ENCODE data around the gene METTL16. TPM values are rescaled to one million over a fixed set of nuclear protein-coding genes. Genes with fewer than 3 reads are reported as not detected.

METTL16 gene
- total and polyA plus RNA-seq, 2 of the 4 experiments (the other 2 are of a cell fraction): 11.8 to 15.4 TPM

- Histone ChIP-seq H3K9me1 (ENCODE audit: insufficient read depth, low read length) (peaks cover 9% of the 10 kb centered on the region), H3K4ac (ENCODE audit: low read depth, low read length) (no peak overlapping the region), H3K4me2 (ENCODE audit: low read depth, low read length) (no peak overlapping the region), H4K8ac (ENCODE audit: low read depth in 2 of 2, low read length in 2 of 2) (no peak overlapping the region), H2AK9ac (replicated peaks; ENCODE audit: low read depth, low read length, poor library complexity) (no peak overlapping the region), H3K36me3 (ENCODE audit: control insufficient read depth, insufficient read depth, low read length) (peaks cover 3% of the 10 kb centered on the region; the same call in 1 of the 2 replicates), H3K4me3 (ENCODE audit: insufficient read depth, low read depth, low read length) (no peak overlapping the region), H2BK15ac (ENCODE audit: low read depth, low read length) (no peak overlapping the region), H3K9me3 (ENCODE audit: control insufficient read depth, insufficient read depth, low read length) (no peaks in the 10 kb centered on the region), H4K91ac (ENCODE audit: insufficient read depth, low read depth, low read length) (no peak overlapping the region), H4K5ac (ENCODE audit: low read depth, low read length) (no peak overlapping the region), H3K27ac (ENCODE audit: insufficient read depth, low read length) (no peak overlapping the region), H3K79me1 (ENCODE audit: low read depth in 1 of 2, low read length in 2 of 2) (peaks cover 3 to 19% of the 10 kb centered on the region in 2 experiments; a peak in 2 of 4 replicates), H3K9ac (ENCODE audit: low read depth, low read length) (no peak overlapping the region), H2BK120ac (ENCODE audit: low read depth, low read length) (no peak overlapping the region), H3K56ac (ENCODE audit: extremely low read depth, insufficient read depth, low read length) (no peak overlapping the region), H2BK20ac (ENCODE audit: low read depth, low read length) (no peak overlapping the region), H3K18ac (ENCODE audit: low read depth, low read length) (no peak overlapping the region), H2BK5ac (ENCODE audit: low read depth, low read length, poor library complexity, severe bottlenecking) (no peak overlapping the region), H4K20me1 (ENCODE audit: insufficient read depth, low read length) (no peaks in the 10 kb centered on the region), H3K23ac (ENCODE audit: low read depth, low read length) (no peak overlapping the region), H3K4me1 (ENCODE audit: control insufficient read depth, insufficient read depth, low read length) (peaks cover 3% of the 10 kb centered on the region; the same call in 1 of the 2 replicates), H3K14ac (replicated peaks; ENCODE audit: low read depth, low read length) (no peak overlapping the region), H3K27me3 (ENCODE audit: control insufficient read depth, insufficient read depth, low read length) (no peaks in the 10 kb centered on the region), H2AK5ac (ENCODE audit: low read depth, low read length) (no peak overlapping the region), H2AFZ (replicated peaks; ENCODE audit: low read length, poor library complexity) (no peak overlapping the region)
- DNase-seq: peak; percentile 42
- ChIA-PET POLR2A (ENCODE audit: unreplicated experiment) (no interaction called here), CTCF (interaction anchor here (0.6 to 1.4 kb wide), 3 partner anchors 36 to 1343 kb away, joined by 3 to 4 read pairs (median 3); no protein-coding TSS in a partner anchor)
- no CpG with 5 or more reads among the region's 6 CpGs for WGBS, 2 experiments (ENCODE audit: extremely low coverage in 2 of 2, insufficient read length in 1 of 2)
- intact Hi-C loops (cut with micrococcal nuclease) (loop anchor here (10.0 kb wide), 1 partner anchor 143 kb away; the partner anchor contains the start of gene PAFAH1B1), in situ Hi-C loops (cut with MboI; ENCODE audit: low sequenced_read_pairs) (no loop called here), dilution Hi-C loops (cut with HindIII; ENCODE audit: low sequenced_read_pairs, unreplicated experiment) (no loop called here)
- BruUV-seq (replicated peaks): no TSS peak
- ATAC-seq (ENCODE audit: low read depth): peak; percentile 80
- TF ChIP-seq MXI1 (IDR thresholded peaks at IDR 0.05; ENCODE audit: borderline replicate concordance, low read depth, low read length) (no peak), CTCF (conservative IDR thresholded peaks at IDR 0.05; ENCODE audit: low read depth, low read length) (no peak), ELK1 (IDR thresholded peaks at IDR 0.05; ENCODE audit: borderline replicate concordance, low read depth, low read length) (no peak), MAFK (IDR thresholded peaks at IDR 0.05; ENCODE audit: low read depth, low read length) (no peak), BHLHE40 (IDR thresholded peaks at IDR 0.05; ENCODE audit: low read depth, low read length) (no peak), NFE2L2 (IDR thresholded peaks at IDR 0.05; ENCODE audit: low read depth, low read length) (no peak), CEBPB (IDR thresholded peaks at IDR 0.05; ENCODE audit: low read depth, low read length) (no peak), FOS (IDR thresholded peaks at IDR 0.05; ENCODE audit: low read depth, low read length) (no peak)
- TF ChIP-seq, protein P1, sequence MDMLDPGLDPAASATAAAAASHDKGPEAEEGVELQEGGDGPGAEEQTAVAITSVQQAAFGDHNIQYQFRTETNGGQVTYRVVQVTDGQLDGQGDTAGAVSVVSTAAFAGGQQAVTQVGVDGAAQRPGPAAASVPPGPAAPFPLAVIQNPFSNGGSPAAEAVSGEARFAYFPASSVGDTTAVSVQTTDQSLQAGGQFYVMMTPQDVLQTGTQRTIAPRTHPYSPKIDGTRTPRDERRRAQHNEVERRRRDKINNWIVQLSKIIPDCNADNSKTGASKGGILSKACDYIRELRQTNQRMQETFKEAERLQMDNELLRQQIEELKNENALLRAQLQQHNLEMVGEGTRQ (IDR thresholded peaks at IDR 0.05; ENCODE audit: low read depth, low read length): no peak
Measured at GRCh38 chr17:2452216-2452750, 59.4 kb downstream of the METTL16 start.
